Endothelial cell of umbilical vein (primary cell): ENCODE results near the gene DNAH3.

Experiments
- CTCF ChIP-seq, 2 donors: IDR thresholded peaks; 1 replicate in 1 of 2; 2 replicates in 1 of 2; pipeline ENCODE4 v1.5.1; 2011; ENCODE audit warnings: low read length in 2 of 2, mild to moderate bottlenecking in 2 of 2, moderate library complexity in 2 of 2, control low read depth in 1 of 2, inconsistent platforms in 1 of 2, low read depth in 1 of 2; ENCODE audit not compliant: insufficient read depth in 1 of 2; ENCODE audit errors: extremely low read depth in 1 of 2
- MYC ChIP-seq: IDR thresholded peaks from one replicate; pipeline ENCODE4 v1.6.1; 2011; ENCODE audit warnings: mild to moderate bottlenecking, low read depth, low read length
- POLR2A ChIP-seq: IDR thresholded peaks from 2 replicates; pipeline ENCODE4 v1.6.1; 2012; ENCODE audit warnings: low read depth, mild to moderate bottlenecking, control low read depth, low read length
- POLR2AphosphoS5 ChIP-seq: IDR thresholded peaks from 2 replicates; pipeline ENCODE4 v1.6.1; 2012; ENCODE audit warnings: low read depth, mild to moderate bottlenecking, control low read depth, low read length, moderate library complexity; ENCODE audit not compliant: insufficient read depth

DNA sequence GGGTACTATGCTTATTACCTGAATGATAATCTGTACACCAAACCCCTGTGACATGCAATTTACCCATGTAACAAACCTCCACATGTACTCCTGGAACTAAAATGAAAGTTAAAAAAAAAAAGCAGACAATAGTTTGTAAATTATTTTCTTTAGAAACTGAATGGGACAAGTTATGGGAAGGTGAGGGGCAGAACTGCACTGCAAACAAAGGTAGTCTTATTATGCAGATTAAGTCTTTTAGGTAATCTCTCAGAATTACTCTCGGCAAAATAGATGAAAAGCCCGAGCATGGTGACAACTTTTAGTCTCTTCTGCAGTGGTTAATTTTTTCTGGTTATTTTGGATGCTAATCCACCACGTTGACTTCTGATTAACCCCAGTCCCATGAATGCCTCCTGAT is 33.3 kb upstream of the DNAH3 start:
- TF ChIP-seq POLR2A = no peak
- no peak for TF ChIP-seq CTCF (IDR thresholded peaks at IDR 0.05; ENCODE audit: extremely low read depth in 1 of 2, insufficient read depth in 1 of 2, low read depth in 1 of 2, low read length in 2 of 2)
- no peak for TF ChIP-seq POLR2AphosphoS5
- TF ChIP-seq MYC = no peak
